HG02885 (cell line): ENCODE results near the gene MRPS26.
A peak's percentile ranks its signal among the peaks of the same experiment; 100 is the strongest.
"Not testable (repeated sequence)": the region's sequence is repeated elsewhere in the genome, so short reads cannot be mapped to it uniquely, and the experiment has no call there.

Experiments
- ATAC-seq: cut with Tn5 transposase; IDR thresholded peaks from one replicate; pipeline ENCODE4 v1.9.1; 2021; ENCODE audit warnings: mild to moderate bottlenecking; ENCODE audit not compliant: unreplicated experiment, poor library complexity

MRPS26 gene

GRCh38 chr20:3045816-3046676, at the start of gene MRPS26:
Gene MRPS26 (plus strand): TSS chr20:3046052. CDS start chr20:3046069, 17 bp downstream.
- peak; percentile 95 for ATAC-seq

- ATAC-seq, result no peak
Observed at GRCh38 chr20:2998728-2999127, 47.1 kb upstream of the MRPS26 start.

GRCh38 chr20:3000852-3001523, 44.9 kb upstream of the MRPS26 start:
- peak; percentile 53 for ATAC-seq

- no peak for ATAC-seq
Observed at GRCh38 chr20:3003416-3003815, 42.4 kb upstream of the MRPS26 start.

GRCh38 chr20:3010985-3011723, 34.7 kb upstream of the MRPS26 start:
- no peak for ATAC-seq

- ATAC-seq, result no peak
Observed at GRCh38 chr20:3011752-3012151, 34.1 kb upstream of the MRPS26 start.

- ATAC-seq, result no peak
Observed at GRCh38 chr20:3013771-3014170, 32.1 kb upstream of the MRPS26 start.

- ATAC-seq, result no peak
Observed at GRCh38 chr20:3014179-3014578, 31.7 kb upstream of the MRPS26 start.

GRCh38 chr20:3014662-3015061, 31.2 kb upstream of the MRPS26 start:
- ATAC-seq, result no peak

- ATAC-seq, result not testable (repeated sequence)
Observed at GRCh38 chr20:3015302-3015701, 30.6 kb upstream of the MRPS26 start.

- ATAC-seq, result no peak
Observed at GRCh38 chr20:3021327-3021726, 24.5 kb upstream of the MRPS26 start.

- no peak for ATAC-seq
Observed at GRCh38 chr20:3021777-3022176, 24.1 kb upstream of the MRPS26 start.

GRCh38 chr20:3022559-3023490, 23.0 kb upstream of the MRPS26 start:
- ATAC-seq, result not testable (repeated sequence)

- no peak for ATAC-seq
Observed at GRCh38 chr20:3027987-3028386, 17.9 kb upstream of the MRPS26 start.

- no peak for ATAC-seq
Observed at GRCh38 chr20:3031524-3032147, 14.2 kb upstream of the MRPS26 start.

- no peak for ATAC-seq
Observed at GRCh38 chr20:3032624-3033023, 13.2 kb upstream of the MRPS26 start.

- ATAC-seq, result no peak
Observed at GRCh38 chr20:3037654-3038053, 8.2 kb upstream of the MRPS26 start.

- ATAC-seq, result no peak
Observed at GRCh38 chr20:3038454-3038853, 7.4 kb upstream of the MRPS26 start.

- no peak for ATAC-seq
Observed at GRCh38 chr20:3039426-3039825, 6.4 kb upstream of the MRPS26 start.
